ENCODE measurements around the gene USF1.
"Not testable (repeated sequence)": the region's sequence is repeated elsewhere in the genome, so short reads cannot be mapped to it uniquely, and the experiment has no call there.

Gene USF1

GRCh38 chr1:161019751-161020495 lies 25.9 kb downstream of the USF1 start:
- H4K8ac ChIP-seq (ENCODE audit: low read length), result no peak overlapping the region
- no peak overlapping the region for H2AFZ ChIP-seq (ENCODE audit: low read depth, low read length)
- no peaks in the 10 kb centered on the region for H3K79me1 ChIP-seq (replicated peaks; ENCODE audit: low read length, poor library complexity, severe bottlenecking)
- H3K4me3 ChIP-seq (ENCODE audit: insufficient read depth in 1 of 2, low read depth in 1 of 2, low read length in 2 of 2), result peak overlapping the region; percentile 61 to 83
- H3K4me2 ChIP-seq (ENCODE audit: low read length, poor library complexity, severe bottlenecking), result peak overlapping the region; percentile 96
- no peak overlapping the region for H3K27ac ChIP-seq (ENCODE audit: low read length, poor library complexity, severe bottlenecking)
- no peak overlapping the region for H2AK5ac ChIP-seq (ENCODE audit: low read length, severe bottlenecking)
- no peak overlapping the region for H2BK15ac ChIP-seq (ENCODE audit: low read depth, poor library complexity, severe bottlenecking)
- H3K4me1 ChIP-seq (ENCODE audit: control insufficient read depth, insufficient read depth, low read depth, low read length), result peaks cover 9% of the 10 kb centered on the region
- H3K27me3 ChIP-seq (ENCODE audit: control insufficient read depth in 1 of 2, insufficient read depth in 1 of 2, low read length in 2 of 2), result peaks cover 9 to 33% of the 10 kb centered on the region in 2 experiments
- no peak overlapping the region for H3K14ac ChIP-seq (ENCODE audit: low read length in 2 of 2)
- no peak overlapping the region for H3K23ac ChIP-seq (ENCODE audit: low read length in 2 of 2)
- no peaks in the 10 kb centered on the region for H3K9me3 ChIP-seq (ENCODE audit: control insufficient read depth, low read length)
- H4K91ac ChIP-seq (ENCODE audit: low read length), result no peak overlapping the region
- H2BK12ac ChIP-seq (ENCODE audit: low read length in 2 of 2), result no peak overlapping the region
- no peak overlapping the region for H2BK5ac ChIP-seq (ENCODE audit: low read depth, low read length, poor library complexity, severe bottlenecking)
- no peaks in the 10 kb centered on the region for H3K36me3 ChIP-seq (ENCODE audit: control insufficient read depth in 1 of 2, insufficient read depth in 2 of 2, low read depth in 1 of 2, low read length in 2 of 2)
- no peak for DNase-seq
- peak overlapping the region; percentile 62 for H3K9ac ChIP-seq (ENCODE audit: low read length)
- 12% methylated on average over 10 of the region's 10 CpGs for WGBS
- no peak overlapping the region for H3K18ac ChIP-seq (ENCODE audit: low read depth in 1 of 2, low read length in 2 of 2)
- no peak overlapping the region for H3K4ac ChIP-seq (ENCODE audit: low read depth in 1 of 2, low read length in 2 of 2)
- no peak overlapping the region for H2BK120ac ChIP-seq (ENCODE audit: low read depth, low read length)

GRCh38 chr1:161019111-161019660 lies 26.6 kb downstream of the USF1 start:
- 97% methylated on average over 14 of the region's 15 CpGs for WGBS
- H3K27ac ChIP-seq (ENCODE audit: low read length, poor library complexity, severe bottlenecking), result not testable (repeated sequence)

GRCh38 chr1:161018631-161018930 lies 27.2 kb downstream of the USF1 start:
- H4K8ac ChIP-seq (ENCODE audit: low read length), result no peak overlapping the region
- H3K79me1 ChIP-seq (replicated peaks; ENCODE audit: low read length, poor library complexity, severe bottlenecking), result peaks cover 3% of the 10 kb centered on the region
- H2BK5ac ChIP-seq (ENCODE audit: low read depth, low read length, poor library complexity, severe bottlenecking), result no peak overlapping the region
- H3K4me3 ChIP-seq (ENCODE audit: insufficient read depth in 1 of 2, low read depth in 1 of 2, low read length in 2 of 2), result no peak overlapping the region
- H3K4ac ChIP-seq (ENCODE audit: low read depth in 1 of 2, low read length in 2 of 2), result no peak overlapping the region
- DNase-seq, result no peak
- H3K14ac ChIP-seq (ENCODE audit: low read length in 2 of 2), result no peak overlapping the region
- H2AFZ ChIP-seq (ENCODE audit: low read depth, low read length), result no peak overlapping the region
- H3K18ac ChIP-seq (ENCODE audit: low read depth in 1 of 2, low read length in 2 of 2), result no peak overlapping the region
- H4K91ac ChIP-seq (ENCODE audit: low read length), result no peak overlapping the region
- no peak overlapping the region for H3K27ac ChIP-seq (ENCODE audit: low read length, poor library complexity, severe bottlenecking)
- H3K9ac ChIP-seq (ENCODE audit: low read length), result no peak overlapping the region
- H3K9me3 ChIP-seq (ENCODE audit: control insufficient read depth, low read length), result no peaks in the 10 kb centered on the region
- H3K23ac ChIP-seq (ENCODE audit: low read length in 2 of 2), result no peak overlapping the region
- no peak overlapping the region for H2BK120ac ChIP-seq (ENCODE audit: low read depth, low read length)
- H3K27me3 ChIP-seq (ENCODE audit: control insufficient read depth in 1 of 2, insufficient read depth in 1 of 2, low read length in 2 of 2), result peaks cover 9 to 33% of the 10 kb centered on the region in 2 experiments
- no peak overlapping the region for H2AK5ac ChIP-seq (ENCODE audit: low read length, severe bottlenecking)
- no peak overlapping the region for H2BK12ac ChIP-seq (ENCODE audit: low read length in 2 of 2)
- no peak overlapping the region for H2BK15ac ChIP-seq (ENCODE audit: low read depth, poor library complexity, severe bottlenecking)
- 100% methylated on average over 1 of the region's 1 CpG for WGBS
- no peaks in the 10 kb centered on the region for H3K36me3 ChIP-seq (ENCODE audit: control insufficient read depth in 1 of 2, insufficient read depth in 2 of 2, low read depth in 1 of 2, low read length in 2 of 2)
- H3K4me2 ChIP-seq (ENCODE audit: low read length, poor library complexity, severe bottlenecking), result no peak overlapping the region
- H3K4me1 ChIP-seq (ENCODE audit: control insufficient read depth, insufficient read depth, low read depth, low read length), result peaks cover 10% of the 10 kb centered on the region

More at GRCh38 chr1:161019111-161019660, 26.6 kb downstream of the USF1 start:
- H3K9ac ChIP-seq (ENCODE audit: low read length); H3K79me1 ChIP-seq (replicated peaks; ENCODE audit: low read length, poor library complexity, severe bottlenecking); H4K91ac ChIP-seq (ENCODE audit: low read length); H3K4ac ChIP-seq (ENCODE audit: low read depth in 1 of 2, low read length in 2 of 2); H3K4me3 ChIP-seq (ENCODE audit: insufficient read depth in 1 of 2, low read depth in 1 of 2, low read length in 2 of 2); H2AK5ac ChIP-seq (ENCODE audit: low read length, severe bottlenecking); H2AFZ ChIP-seq (ENCODE audit: low read depth, low read length); H2BK12ac ChIP-seq (ENCODE audit: low read length in 2 of 2); H4K8ac ChIP-seq (ENCODE audit: low read length); H2BK120ac ChIP-seq (ENCODE audit: low read depth, low read length); H3K23ac ChIP-seq (ENCODE audit: low read length in 2 of 2); H2BK5ac ChIP-seq (ENCODE audit: low read depth, low read length, poor library complexity, severe bottlenecking); H3K18ac ChIP-seq (ENCODE audit: low read depth in 1 of 2, low read length in 2 of 2); H3K4me2 ChIP-seq (ENCODE audit: low read length, poor library complexity, severe bottlenecking); DNase-seq; H3K36me3 ChIP-seq (ENCODE audit: control insufficient read depth in 1 of 2, insufficient read depth in 2 of 2, low read depth in 1 of 2, low read length in 2 of 2); H3K14ac ChIP-seq (ENCODE audit: low read length in 2 of 2); H3K9me3 ChIP-seq (ENCODE audit: control insufficient read depth, low read length); H2BK15ac ChIP-seq (ENCODE audit: low read depth, poor library complexity, severe bottlenecking); H3K4me1 ChIP-seq (ENCODE audit: control insufficient read depth, insufficient read depth, low read depth, low read length): not testable (repeated sequence)
- H3K27me3 ChIP-seq (ENCODE audit: control insufficient read depth in 1 of 2, insufficient read depth in 1 of 2, low read length in 2 of 2), result peaks cover 9 to 33% of the 10 kb centered on the region in 2 experiments

GRCh38 chr1:161017756-161018630 lies 27.8 kb downstream of the USF1 start:
- Histone ChIP-seq H2BK5ac (ENCODE audit: low read depth, low read length, poor library complexity, severe bottlenecking) (no peak overlapping the region), H3K4me2 (ENCODE audit: low read length, poor library complexity, severe bottlenecking) (no peak overlapping the region), H2BK12ac (ENCODE audit: low read length in 2 of 2) (no peak overlapping the region), H3K4ac (ENCODE audit: low read depth in 1 of 2, low read length in 2 of 2) (no peak overlapping the region), H3K4me1 (ENCODE audit: control insufficient read depth, insufficient read depth, low read depth, low read length) (peaks cover 13% of the 10 kb centered on the region), H4K8ac (ENCODE audit: low read length) (no peak overlapping the region), H3K14ac (ENCODE audit: low read length in 2 of 2) (no peak overlapping the region), H3K27ac (ENCODE audit: low read length, poor library complexity, severe bottlenecking) (no peak overlapping the region), H3K9ac (ENCODE audit: low read length) (no peak overlapping the region), H4K91ac (ENCODE audit: low read length) (peak overlapping the region; percentile 39), H2BK120ac (ENCODE audit: low read depth, low read length) (no peak overlapping the region), H2BK15ac (ENCODE audit: low read depth, poor library complexity, severe bottlenecking) (no peak overlapping the region), H3K18ac (ENCODE audit: low read depth in 1 of 2, low read length in 2 of 2) (no peak overlapping the region), H3K4me3 (ENCODE audit: insufficient read depth in 1 of 2, low read depth in 1 of 2, low read length in 2 of 2) (no peak overlapping the region), H3K23ac (ENCODE audit: low read length in 2 of 2) (no peak overlapping the region), H2AK5ac (ENCODE audit: low read length, severe bottlenecking) (no peak overlapping the region), H3K9me3 (ENCODE audit: control insufficient read depth, low read length) (no peaks in the 10 kb centered on the region), H3K79me1 (replicated peaks; ENCODE audit: low read length, poor library complexity, severe bottlenecking) (peaks cover 3% of the 10 kb centered on the region), H3K27me3 (ENCODE audit: control insufficient read depth in 1 of 2, insufficient read depth in 1 of 2, low read length in 2 of 2) (peaks cover 9 to 33% of the 10 kb centered on the region in 2 experiments), H2AFZ (ENCODE audit: low read depth, low read length) (no peak overlapping the region), H3K36me3 (ENCODE audit: control insufficient read depth in 1 of 2, insufficient read depth in 2 of 2, low read depth in 1 of 2, low read length in 2 of 2) (no peaks in the 10 kb centered on the region)
- 84% methylated on average over 5 of the region's 5 CpGs for WGBS
- no peak for DNase-seq
